ENCODE measurements around the gene SRP68.

Gene SRP68

DNA sequence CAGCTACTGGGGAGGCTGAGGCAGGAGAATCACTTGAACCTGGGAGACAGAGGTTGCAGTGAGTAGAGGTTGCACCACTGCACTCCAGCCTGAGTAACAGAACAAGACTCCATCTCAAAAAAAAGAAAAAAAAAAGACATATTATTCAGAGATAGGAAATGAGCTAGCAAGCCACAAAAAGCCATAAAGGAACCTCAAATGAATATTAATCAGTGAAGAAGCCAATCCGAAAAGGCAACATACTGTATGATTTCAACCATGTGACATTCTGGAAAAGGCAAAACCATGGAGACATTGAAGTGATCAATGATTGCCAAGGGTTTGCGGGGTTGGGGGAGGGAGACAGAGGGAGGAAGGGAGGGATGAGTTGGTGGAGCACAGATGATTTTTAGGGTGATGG, 39.6 kb upstream of the SRP68 start:
- ChIA-PET CTCF (no interaction called here), POLR2A (ENCODE audit: low non-redundant PET) (no interaction called here)
- H3K27ac ChIP-seq = no peak overlapping the region
- TF ChIP-seq, protein P1, sequence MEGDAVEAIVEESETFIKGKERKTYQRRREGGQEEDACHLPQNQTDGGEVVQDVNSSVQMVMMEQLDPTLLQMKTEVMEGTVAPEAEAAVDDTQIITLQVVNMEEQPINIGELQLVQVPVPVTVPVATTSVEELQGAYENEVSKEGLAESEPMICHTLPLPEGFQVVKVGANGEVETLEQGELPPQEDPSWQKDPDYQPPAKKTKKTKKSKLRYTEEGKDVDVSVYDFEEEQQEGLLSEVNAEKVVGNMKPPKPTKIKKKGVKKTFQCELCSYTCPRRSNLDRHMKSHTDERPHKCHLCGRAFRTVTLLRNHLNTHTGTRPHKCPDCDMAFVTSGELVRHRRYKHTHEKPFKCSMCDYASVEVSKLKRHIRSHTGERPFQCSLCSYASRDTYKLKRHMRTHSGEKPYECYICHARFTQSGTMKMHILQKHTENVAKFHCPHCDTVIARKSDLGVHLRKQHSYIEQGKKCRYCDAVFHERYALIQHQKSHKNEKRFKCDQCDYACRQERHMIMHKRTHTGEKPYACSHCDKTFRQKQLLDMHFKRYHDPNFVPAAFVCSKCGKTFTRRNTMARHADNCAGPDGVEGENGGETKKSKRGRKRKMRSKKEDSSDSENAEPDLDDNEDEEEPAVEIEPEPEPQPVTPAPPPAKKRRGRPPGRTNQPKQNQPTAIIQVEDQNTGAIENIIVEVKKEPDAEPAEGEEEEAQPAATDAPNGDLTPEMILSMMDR (conservative IDR thresholded peaks at IDR 0.05; ENCODE audit: low read depth) = no peak
- no peak for DNase-seq (ENCODE audit: low spot score)

DNA sequence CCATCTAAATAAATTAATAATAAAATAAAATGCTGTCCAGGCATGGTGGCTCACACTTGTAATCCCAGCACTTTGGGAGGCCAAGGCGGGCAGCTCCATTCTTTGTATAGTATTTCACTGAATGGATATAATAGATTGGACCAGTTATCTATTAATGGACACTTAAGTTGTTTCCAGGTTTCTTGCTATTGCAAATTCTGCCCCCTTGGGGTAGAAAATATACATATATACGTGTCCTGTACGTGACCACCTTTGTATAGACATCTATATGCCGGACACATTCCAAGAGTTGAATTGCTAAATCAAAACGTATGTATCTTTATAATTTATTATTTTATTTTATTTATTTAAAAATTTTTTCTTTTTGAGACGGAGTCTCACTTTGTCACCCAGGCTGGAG, 35.2 kb upstream of the SRP68 start:
- CTCF ChIA-PET = interaction anchor here (0.7 kb wide), 2 partner anchors 172 to 1900 kb away, joined by 3 read pairs; no protein-coding TSS in a partner anchor
- DNase-seq (ENCODE audit: low spot score) = no peak
- TF ChIP-seq, protein P1 (conservative IDR thresholded peaks at IDR 0.05; ENCODE audit: low read depth) = peak; percentile 16; the same call in 1 of the 2 replicates
- POLR2A ChIA-PET (ENCODE audit: low non-redundant PET) = no interaction called here
- H3K27ac ChIP-seq = no peak overlapping the region

DNA sequence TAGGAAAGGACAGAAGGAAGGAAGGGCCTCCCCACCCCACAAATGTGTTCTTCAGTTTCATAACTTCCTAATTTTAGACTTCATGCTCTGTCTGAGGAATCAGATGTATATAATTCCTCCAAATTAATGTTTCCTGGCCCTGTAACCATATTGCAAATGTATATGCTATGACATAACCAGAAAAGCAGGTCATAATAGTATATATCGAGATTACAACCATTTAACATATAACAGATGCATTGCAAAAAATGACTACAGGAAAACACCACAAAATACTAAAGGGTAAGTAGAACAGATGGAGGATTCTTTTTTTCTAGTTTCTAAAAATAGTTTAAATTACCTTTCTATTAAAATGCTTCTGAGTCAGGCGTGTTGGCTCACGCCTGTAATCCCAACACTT, 34.4 kb upstream of the SRP68 start:
- H3K27ac ChIP-seq = no peak overlapping the region
- TF ChIP-seq, protein P1 (conservative IDR thresholded peaks at IDR 0.05; ENCODE audit: low read depth) = no peak
- ChIA-PET CTCF (interaction anchor here (0.7 to 1.0 kb wide), 2 partner anchors 173 to 203 kb away, joined by 3 read pairs; no protein-coding TSS in a partner anchor), POLR2A (ENCODE audit: low non-redundant PET) (no interaction called here)
- no peak for DNase-seq (ENCODE audit: low spot score)

DNA sequence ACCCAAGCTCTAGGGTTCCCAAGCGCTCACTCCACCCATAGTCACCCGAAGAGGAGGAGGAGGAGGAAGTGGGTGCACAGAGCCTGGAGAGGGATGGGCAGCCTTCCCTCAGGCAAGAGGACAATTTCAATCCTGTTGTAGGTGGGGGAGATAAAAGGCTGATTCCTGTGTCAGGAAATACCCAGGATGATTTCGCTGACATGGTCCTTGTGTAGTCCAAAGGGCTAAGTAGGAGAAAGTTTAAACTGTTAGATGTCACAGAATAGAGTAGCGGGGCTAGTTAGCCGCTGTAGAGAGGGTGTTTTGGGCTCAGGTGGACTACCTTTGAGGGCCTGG, 32.5 kb upstream of the SRP68 start:
- TF ChIP-seq, protein P1 (conservative IDR thresholded peaks at IDR 0.05; ENCODE audit: low read depth) = no peak
- DNase-seq (ENCODE audit: low spot score) = no peak
- no peak overlapping the region for H3K27ac ChIP-seq
- POLR2A ChIA-PET (ENCODE audit: low non-redundant PET) = no interaction called here
- CTCF ChIA-PET = interaction anchor here (1.6 kb wide), 1 partner anchor 175 kb away, joined by 4 read pairs; no protein-coding TSS in a partner anchor

DNA sequence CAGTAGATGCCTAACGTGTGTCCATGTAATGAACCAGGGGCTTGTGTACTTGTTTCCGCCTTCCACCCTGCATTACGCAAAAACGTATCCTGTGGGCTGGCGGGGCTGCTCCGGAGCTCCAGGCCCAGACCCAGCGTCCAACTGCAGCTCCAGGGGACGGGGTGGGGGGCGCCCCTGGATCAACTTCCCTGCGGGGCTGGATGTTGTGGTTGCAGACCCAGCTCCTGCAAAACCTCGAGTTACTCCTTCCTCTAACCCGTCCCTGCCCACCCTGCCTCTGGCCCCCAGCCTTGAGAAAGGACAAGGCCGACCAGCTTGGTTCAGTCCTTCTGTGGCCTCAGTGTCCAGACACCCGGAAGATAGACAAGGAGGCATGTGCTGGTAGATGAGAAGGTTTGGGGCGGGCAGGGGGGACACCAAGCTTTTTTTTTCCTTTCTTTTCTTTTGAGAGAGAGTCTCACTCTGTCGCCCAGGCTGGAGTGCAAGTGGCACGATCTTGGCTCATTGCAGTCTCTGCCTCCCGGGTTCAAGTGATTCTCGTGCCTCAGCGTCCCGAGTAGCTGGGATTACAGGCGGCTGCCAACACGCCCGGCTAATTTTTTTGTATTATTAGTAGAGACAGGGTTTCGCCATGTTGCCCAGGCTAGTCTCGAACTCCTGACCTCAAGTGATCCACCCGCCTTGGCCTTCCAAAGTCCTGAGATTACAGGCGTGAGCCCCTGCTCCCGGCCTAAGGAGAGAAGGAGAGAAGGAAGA, 32.0 kb upstream of the SRP68 start:
- DNase-seq (ENCODE audit: low spot score) = no peak
- ChIA-PET POLR2A (ENCODE audit: low non-redundant PET) (no interaction called here), CTCF (interaction anchor here (1.0 to 1.6 kb wide), 2 partner anchors 17 to 175 kb away, joined by 4 to 5 read pairs; no protein-coding TSS in a partner anchor)
- TF ChIP-seq, protein P1 (conservative IDR thresholded peaks at IDR 0.05; ENCODE audit: low read depth) = no peak
- H3K27ac ChIP-seq = peak overlapping the region; percentile 79

DNA sequence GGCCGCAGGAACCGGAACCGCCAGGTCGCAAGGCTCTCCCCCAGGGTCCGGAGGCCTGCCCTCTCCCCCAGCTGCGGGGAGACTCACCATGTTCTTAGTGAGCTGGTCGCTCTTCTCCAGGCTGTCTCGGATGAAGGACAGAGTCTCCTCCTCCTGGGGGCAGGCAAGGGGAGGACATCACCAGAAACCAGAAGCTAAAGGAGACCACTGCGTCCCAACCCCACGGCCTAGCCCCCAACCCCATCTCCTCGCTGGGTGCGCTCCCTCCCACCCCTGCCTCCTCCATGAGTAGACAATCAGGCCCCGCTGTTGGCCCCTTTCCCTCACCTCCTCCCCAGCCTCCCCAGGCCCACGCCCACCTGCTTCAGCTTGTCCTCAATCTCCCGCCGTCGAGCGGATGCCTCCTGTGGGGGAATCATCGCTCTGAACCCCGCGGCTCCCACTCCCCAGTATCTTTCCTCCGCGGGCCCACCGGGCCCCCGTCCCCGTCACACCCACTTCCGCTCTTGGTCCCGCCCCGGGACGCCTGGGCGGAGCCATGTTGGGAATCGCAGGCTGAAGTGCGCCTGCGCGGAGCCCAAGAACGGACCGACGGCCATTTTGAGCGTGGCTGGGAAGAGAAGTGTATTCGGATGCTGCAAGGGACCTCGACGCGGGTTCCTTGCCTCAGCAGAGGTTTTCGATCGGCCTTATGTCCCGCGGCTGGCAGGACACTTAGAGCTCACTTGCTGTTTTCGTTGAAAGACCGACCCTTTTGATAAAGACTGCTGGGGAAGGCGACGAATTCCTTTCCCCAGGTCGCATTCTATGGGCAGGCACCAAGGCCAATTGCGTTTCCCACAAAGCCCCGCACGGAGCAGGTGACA, 31.2 kb upstream of the SRP68 start, which contains the start of gene EXOC7:
Gene EXOC7, minus strand, starts transcription at position 514 of the 866 bp plus-strand sequence. Its CDS starts 95 bp downstream, at position 419.
- peak within 1 kb of the TSS; percentile 79 for H3K27ac ChIP-seq
- CTCF ChIA-PET = interaction anchor here (0.5 to 1.2 kb wide), 6 partner anchors 18 to 196 kb away, joined by 3 to 7 read pairs (median 4); partner anchors contain the start of gene FOXJ1
- POLR2A ChIA-PET (ENCODE audit: low non-redundant PET) = interaction anchor here (1.2 kb wide), 1 partner anchor 20 kb away, joined by 3 read pairs; no protein-coding TSS in a partner anchor
- peak; percentile 95 for DNase-seq (ENCODE audit: low spot score)
- TF ChIP-seq, protein P1 (conservative IDR thresholded peaks at IDR 0.05; ENCODE audit: low read depth) = no peak
